GM12891 (cell line): ENCODE data around the gene KAT2B.

ENCODE experiments used
- PAX5 ChIP-seq: IDR thresholded peaks from 2 replicates; pipeline ENCODE4 v1.6.1; 2011; ENCODE audit warnings: low read length, moderate library complexity, mild to moderate bottlenecking; ENCODE audit not compliant: insufficient read depth, severe bottlenecking
- POLR2A ChIP-seq: IDR thresholded peaks from 2 replicates; pipeline ENCODE4 v1.6.1; 2011; ENCODE audit warnings: low read depth, low read length, control low read depth
- POLR2AphosphoS5 ChIP-seq: IDR thresholded peaks from 2 replicates; pipeline ENCODE4 v1.6.1; 2011; ENCODE audit warnings: low read depth, low read length, control low read depth
- POU2F2 ChIP-seq: IDR thresholded peaks from 2 replicates; pipeline ENCODE4 v1.6.1; 2011; ENCODE audit warnings: low read depth, mild to moderate bottlenecking, control low read depth, low read length, moderate library complexity
- SPI1 ChIP-seq: IDR thresholded peaks from 2 replicates; pipeline ENCODE4 v1.6.1; 2011; ENCODE audit warnings: low read depth, low read length, control low read depth
- TAF1 ChIP-seq: IDR thresholded peaks from 2 replicates; pipeline ENCODE4 v1.6.1; 2011; ENCODE audit warnings: low read depth, low read length, control low read depth

- TF ChIP-seq TAF1: no peak
- TF ChIP-seq POLR2A: no peak
- no peak for TF ChIP-seq POLR2AphosphoS5
- no peak for TF ChIP-seq SPI1
- TF ChIP-seq PAX5: no peak
- TF ChIP-seq POU2F2: no peak
These were observed 59.9 kb downstream of the KAT2B start for GRCh38 chr3:20100151-20100550.
